CD14-positive monocyte (primary cell): Measurements from ENCODE around the gene RAB44. TPM values are rescaled to one million over a fixed set of nuclear protein-coding genes. Genes with fewer than 3 reads are reported as not detected.

Experiments
- DNase-seq, 3 donors: peaks; one replicate each; pipeline ENCODE4 v3.0.0-alpha.2; 2011 to 2022
- H2AFZ ChIP-seq: 2 replicates; pipeline ENCODE4 v1.6.0; 2012; ENCODE audit warnings: mild to moderate bottlenecking, low read depth, low read length, inconsistent platforms; ENCODE audit not compliant: insufficient read depth, poor library complexity, severe bottlenecking
- H3K27ac ChIP-seq, 2 donors: 1 replicate in 1 of 2; 2 replicates in 1 of 2; pipeline ENCODE4 v1.5.1; 2012 to 2013; ENCODE audit warnings: low read length in 2 of 2, control low read depth in 1 of 2, inconsistent platforms in 1 of 2, low read depth in 1 of 2, mild to moderate bottlenecking in 1 of 2
- H3K27me3 ChIP-seq, 2 donors: one replicate each; pipeline versions ENCODE4 v1.6.0 to v1.6.1; 2011 to 2013; ENCODE audit warnings: low read length in 2 of 2; ENCODE audit not compliant: control insufficient read depth in 2 of 2, insufficient read depth in 2 of 2
- H3K36me3 ChIP-seq, 2 donors: replicated peaks in 1 of 2; 1 replicate in 1 of 2; 2 replicates in 1 of 2; pipeline versions ENCODE4 v1.5.1 to v1.6.1; 2012 to 2013; ENCODE audit warnings: low read length in 2 of 2, control low read depth in 1 of 2, inconsistent platforms in 1 of 2, mild to moderate bottlenecking in 1 of 2; ENCODE audit not compliant: insufficient read depth in 2 of 2, control insufficient read depth in 1 of 2
- H3K4me1 ChIP-seq, 2 donors: 1 replicate in 1 of 2; 2 replicates in 1 of 2; pipeline versions ENCODE4 v1.5.1 to v1.6.1; 2012 to 2013; ENCODE audit warnings: low read length in 2 of 2, control low read depth in 1 of 2, inconsistent platforms in 1 of 2, mild to moderate bottlenecking in 1 of 2, moderate library complexity in 1 of 2; ENCODE audit not compliant: insufficient read depth in 2 of 2, control insufficient read depth in 1 of 2
- H3K4me2 ChIP-seq: replicated peaks from 2 replicates; pipeline ENCODE3; 2012; ENCODE audit warnings: low read length, moderate library complexity, mild to moderate bottlenecking; ENCODE audit not compliant: poor library complexity, severe bottlenecking; ENCODE audit errors: extremely low read depth
- H3K4me3 ChIP-seq, 3 experiments: fragments of 200-600 bp in 1 of 3; sonication (generic) in 1 of 3; replicated peaks in 1 of 3; 1 replicate in 2 of 3; 2 replicates in 1 of 3; pipeline ENCODE4 v1.5.1; 2011 to 2013; ENCODE audit warnings: low read length in 3 of 3, mild to moderate bottlenecking in 3 of 3, control low read depth in 2 of 3, low read depth in 2 of 3, inconsistent platforms in 1 of 3, moderate library complexity in 1 of 3
- H3K79me2 ChIP-seq: 2 replicates; pipeline ENCODE4 v1.6.0; 2012; ENCODE audit warnings: mild to moderate bottlenecking, control low read depth, inconsistent platforms, low read length, moderate library complexity; ENCODE audit not compliant: insufficient read depth
- H3K9ac ChIP-seq: 2 replicates; pipeline ENCODE4 v1.6.0; 2017; ENCODE audit warnings: low read length, mild to moderate bottlenecking; ENCODE audit not compliant: insufficient read depth, poor library complexity, severe bottlenecking
- H3K9me3 ChIP-seq, 2 donors: replicated peaks in 1 of 2; 1 replicate in 1 of 2; 2 replicates in 1 of 2; pipeline versions ENCODE4 v1.5.1 to v1.6.1; 2012 to 2013; ENCODE audit warnings: low read length in 2 of 2, control low read depth in 1 of 2; ENCODE audit not compliant: control insufficient read depth in 1 of 2, insufficient read depth in 1 of 2
- H4K20me1 ChIP-seq: 2 replicates; pipeline ENCODE4 v1.6.0; 2012; ENCODE audit warnings: mild to moderate bottlenecking, low read length, control low read depth, moderate library complexity; ENCODE audit not compliant: insufficient read depth
- H3K27ac Mint-ChIP-seq, 7 donors: one replicate each; pipeline ENCODE4 v1.8.0; 2020; ENCODE audit warnings: mild to moderate bottlenecking in 7 of 7, mixed read lengths in 7 of 7, moderate library complexity in 6 of 7, inconsistent platforms in 2 of 7
- H3K27me3 Mint-ChIP-seq, 3 donors: one replicate each; pipeline ENCODE4 v1.8.0; 2021 to 2022; ENCODE audit warnings: low read depth in 3 of 3, mild to moderate bottlenecking in 3 of 3, mixed read lengths in 3 of 3, moderate library complexity in 3 of 3, inconsistent platforms in 1 of 3
- H3K36me3 Mint-ChIP-seq, 2 donors: one replicate each; pipeline ENCODE4 v1.8.0; 2020; ENCODE audit warnings: mixed read lengths in 2 of 2, inconsistent platforms in 1 of 2, mild to moderate bottlenecking in 1 of 2
- H3K4me1 Mint-ChIP-seq: one replicate; pipeline ENCODE4 v1.8.0; 2020; ENCODE audit warnings: mild to moderate bottlenecking, mixed read lengths
- H3K4me3 Mint-ChIP-seq, 2 donors: one replicate each; pipeline ENCODE4 v1.8.0; 2020; ENCODE audit warnings: mild to moderate bottlenecking in 2 of 2, mixed read lengths in 2 of 2, moderate library complexity in 1 of 2
- H3K9me3 Mint-ChIP-seq, 7 donors: one replicate each; pipeline ENCODE4 v1.8.0; 2020 to 2022; ENCODE audit warnings: mixed read lengths in 7 of 7, mild to moderate bottlenecking in 6 of 7, moderate library complexity in 6 of 7, inconsistent platforms in 2 of 7
- CTCF ChIP-seq: fragments of 200-600 bp; IDR thresholded peaks from one replicate; pipeline ENCODE4 v1.8.0; 2022; ENCODE audit warnings: antibody characterized with exemption, mild to moderate bottlenecking
- WGBS: methylation state at CpG from one replicate; pipeline ENCODE4 v1.1.5; 2013; ENCODE audit warnings: missing lambda C conversion rate; ENCODE audit not compliant: insufficient coverage; 5-methylcytosine and 5-hydroxymethylcytosine counted together
- intact Hi-C, 2 donors: fragments of 100-400 bp; cut with micrococcal nuclease; formaldehyde crosslinking; loops; one replicate each; pipeline versions ENCODE4 v1.15.0 to v1.15.1; 2023
- polyA plus RNA-seq, 3 donors: library from polyadenylated mRNA; depleted of rRNA in 1 of 3; unstranded in 2 of 3; stranded (reverse) in 1 of 3; fragments of 300-500 nt in 2 of 3; fragments of >200 nt in 1 of 3; fragmentation: Illumina TruSeq in 2 of 3; gene quantifications; 1 replicate in 2 of 3; 2 replicates in 1 of 3; pipeline ENCODE4 v1.2.3, GENCODE V29; 2012 to 2021

The RAB44 gene
- polyA plus RNA-seq, 3 donors = 1.5 to 18.0 (median 1.9) TPM

DNA sequence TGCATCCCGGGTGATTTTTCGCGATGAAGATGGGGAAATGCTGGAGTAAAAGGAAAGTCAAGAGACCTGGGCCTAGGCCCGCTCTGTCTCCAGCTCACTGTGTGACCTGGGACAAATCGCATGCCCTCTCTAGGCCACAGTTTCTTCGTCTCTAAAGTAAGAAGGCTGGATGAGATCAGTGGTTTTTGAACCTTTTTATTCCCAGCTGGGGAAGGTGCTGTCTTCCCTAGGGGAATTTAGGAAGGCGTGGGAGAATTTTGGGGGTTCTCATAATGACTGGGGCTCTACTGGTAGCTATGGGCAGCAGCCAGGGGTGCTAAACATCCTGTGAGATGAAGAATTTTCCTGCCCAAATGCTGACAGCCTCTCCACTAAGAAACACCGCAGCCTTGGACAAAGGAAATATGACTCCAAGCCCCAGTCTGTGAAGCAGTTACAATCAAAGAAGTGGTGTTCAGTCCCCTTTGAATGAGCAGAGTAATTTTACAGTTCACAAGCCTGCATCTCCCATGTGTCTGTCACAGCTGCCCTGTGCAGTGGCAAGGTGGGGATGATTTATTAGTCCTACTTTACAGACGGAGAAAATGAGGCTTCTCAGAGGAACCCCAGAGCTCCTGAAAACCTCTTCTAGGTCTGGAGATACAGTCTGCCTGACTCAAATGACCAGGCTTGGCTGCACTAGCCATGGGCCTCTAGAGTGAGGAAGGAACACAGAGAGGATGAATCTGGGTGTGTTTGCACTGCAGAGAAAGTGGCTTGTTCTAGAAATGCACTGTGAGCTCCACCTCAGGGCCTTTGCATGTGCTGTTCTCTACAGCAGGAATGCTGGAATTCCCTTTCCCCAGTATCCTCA, 57.2 kb downstream of the RAB44 start:
- H3K4me1 ChIP-seq = peaks cover 77 to 79% of the 10 kb centered on the region in 2 donors
- Mint-ChIP-seq H3K4me1 (peaks cover 80% of the 10 kb centered on the region), H3K36me3 (peaks cover 9 to 12% of the 10 kb centered on the region in 2 donors), H3K4me3 (peak overlapping the region in 1 of 2 donors; percentile 35), H3K27ac (peak overlapping the region; percentile 97 to 100 (median 98)), H3K27me3 (peaks cover 0 to 3% (median 2%) of the 10 kb centered on the region in 3 donors), H3K9me3 (peaks cover 4 to 10% (median 7%) of the 10 kb centered on the region in 7 donors)
- no peaks in the 10 kb centered on the region for H3K79me2 ChIP-seq
- 83% methylated on average over 7 of the region's 9 CpGs for WGBS
- H4K20me1 ChIP-seq = no peaks in the 10 kb centered on the region
- no peaks in the 10 kb centered on the region for H3K36me3 ChIP-seq
- DNase-seq = no peak
- peaks cover 8 to 10% of the 10 kb centered on the region in 2 donors for H3K9me3 ChIP-seq
- peak overlapping the region; percentile 62 for H3K9ac ChIP-seq
- intact Hi-C loops = loop anchor here (2.0 to 5.0 kb wide), 3 partner anchors 20 to 133 kb away; no protein-coding TSS in a partner anchor
- peak overlapping the region; percentile 97 to 98 for H3K27ac ChIP-seq
- H3K27me3 ChIP-seq = no peaks in the 10 kb centered on the region
- peak overlapping the region in 1 of 3 experiments; percentile 29 for H3K4me3 ChIP-seq
- no peak overlapping the region for H2AFZ ChIP-seq
- no peak for TF ChIP-seq CTCF
- H3K4me2 ChIP-seq = peak overlapping the region; percentile 19

GRCh38 chr6:36755435-36756348, 58.1 kb downstream of the RAB44 start:
- H3K27ac Mint-ChIP-seq = peak overlapping the region; percentile 97 to 100 (median 98)
- no peaks in the 10 kb centered on the region for H3K36me3 ChIP-seq
- peak overlapping the region; percentile 20 for H3K4me2 ChIP-seq
- peak; percentile 98 to 100 (median 99) for DNase-seq
- peak overlapping the region in 1 of 3 experiments; percentile 29 for H3K4me3 ChIP-seq
- H3K9me3 Mint-ChIP-seq = peaks cover 0 to 2% (median under 1%) of the 10 kb centered on the region in 7 donors
- peak overlapping the region; percentile 58 to 83 for H3K4me3 Mint-ChIP-seq
- H3K4me1 ChIP-seq = peaks cover 77 to 79% of the 10 kb centered on the region in 2 donors
- H2AFZ ChIP-seq = no peak overlapping the region
- intact Hi-C loops = loop anchor here (2.0 to 5.0 kb wide), 5 partner anchors 21 to 133 kb away; no protein-coding TSS in a partner anchor
- no peak for TF ChIP-seq CTCF
- peaks cover 80% of the 10 kb centered on the region for H3K4me1 Mint-ChIP-seq
- WGBS = 15% methylated on average over 18 of the region's 19 CpGs
- no peaks in the 10 kb centered on the region for H3K79me2 ChIP-seq
- H3K27me3 ChIP-seq = no peaks in the 10 kb centered on the region
- peak overlapping the region; percentile 97 to 98 for H3K27ac ChIP-seq
- peaks cover 0 to 2% of the 10 kb centered on the region in 2 donors for H3K9me3 ChIP-seq
- peak overlapping the region; percentile 69 for H3K9ac ChIP-seq
- peaks cover 4 to 10% of the 10 kb centered on the region in 2 donors for H3K36me3 Mint-ChIP-seq
- no peaks in the 10 kb centered on the region for H4K20me1 ChIP-seq
- H3K27me3 Mint-ChIP-seq = peaks cover 0 to 10% (median 2%) of the 10 kb centered on the region in 3 donors
